Activated CD8-positive, alpha-beta memory T cell treated with anti-CD3 and anti-CD28 coated beads, Interleukin-2, amount 10 ng/mL, durations not matched to agents 7 days and 5 days (primary cell): ENCODE results near the gene MAML2. TPM values are rescaled to one million over a fixed set of nuclear protein-coding genes. Genes with fewer than 3 reads are reported as not detected.

Experiments
- ATAC-seq: fragments of 150-1000 bp; cut with Tn5 transposase; one replicate; pipeline ENCODE4 v1.10.0; 2021; ENCODE audit warnings: moderate library complexity
- CTCF ChIA-PET: fragments of 350-600 bp; sonication (Branson Sonifier 250); formaldehyde crosslinking; loops from one replicate; lab custom pipeline; 2021; ENCODE audit warnings: antibody characterized with exemption; lab: Charles Lee
- DNase-seq: peaks from one replicate; pipeline ENCODE4 v3.0.0-alpha.2; 2020
- H3K27ac Mint-ChIP-seq: one replicate; pipeline ENCODE4 v1.8.0; 2021; ENCODE audit warnings: mild to moderate bottlenecking, mixed read lengths
- H3K27me3 Mint-ChIP-seq: one replicate; pipeline ENCODE4 v1.8.0; 2021; ENCODE audit warnings: mixed read lengths
- H3K36me3 Mint-ChIP-seq: one replicate; pipeline ENCODE4 v1.8.0; 2021; ENCODE audit warnings: mild to moderate bottlenecking, mixed read lengths
- H3K4me1 Mint-ChIP-seq: one replicate; pipeline ENCODE4 v1.8.0; 2021; ENCODE audit warnings: mixed read lengths
- H3K4me3 Mint-ChIP-seq: one replicate; pipeline ENCODE4 v1.8.0; 2021; ENCODE audit warnings: mild to moderate bottlenecking, moderate library complexity, mixed read lengths
- H3K9me3 Mint-ChIP-seq: one replicate; pipeline ENCODE4 v1.8.0; 2022; ENCODE audit warnings: low read depth, mixed read lengths
- total RNA-seq, 2 experiments: library from RNA; stranded (reverse); gene quantifications; one replicate each; pipeline ENCODE4 v1.2.3, GENCODE V29; 2021

Gene MAML2
- total RNA-seq, 2 experiments from 2014 or later, result 12.7 to 14.5 TPM

- DNase-seq (no peak), ATAC-seq (peak; percentile 37)
- Mint-ChIP-seq H3K27me3 (no peaks in the 10 kb centered on the region), H3K9me3 (no peaks in the 10 kb centered on the region), H3K4me3 (no peak overlapping the region), H3K27ac (peak overlapping the region; percentile 34), H3K4me1 (peaks cover 50% of the 10 kb centered on the region), H3K36me3 (no peaks in the 10 kb centered on the region)
- CTCF ChIA-PET, result interaction anchor here (1.0 to 2.9 kb wide), 4 partner anchors 20 to 382 kb away, joined by 3 to 16 read pairs (median 3); partner anchors contain the start of gene MAML2
Measured at GRCh38 chr11:96012086-96012824, 330.7 kb downstream of the MAML2 start.

GRCh38 chr11:96010683-96011082, 332.3 kb downstream of the MAML2 start:
- no peaks in the 10 kb centered on the region for H3K9me3 Mint-ChIP-seq
- no peaks in the 10 kb centered on the region for H3K27me3 Mint-ChIP-seq
- no peak for DNase-seq
- no peak for ATAC-seq
- H3K4me3 Mint-ChIP-seq, result no peak overlapping the region
- H3K4me1 Mint-ChIP-seq, result peaks cover 42% of the 10 kb centered on the region
- CTCF ChIA-PET, result interaction anchor here (2.9 kb wide), 1 partner anchor 333 kb away, joined by 16 read pairs; the partner anchor contains the start of gene MAML2
- no peaks in the 10 kb centered on the region for H3K36me3 Mint-ChIP-seq
- H3K27ac Mint-ChIP-seq, result no peak overlapping the region

- DNase-seq (no peak), ATAC-seq (no peak)
- Mint-ChIP-seq H3K27ac (no peak overlapping the region), H3K36me3 (peaks cover 6% of the 10 kb centered on the region), H3K4me3 (no peak overlapping the region), H3K27me3 (no peaks in the 10 kb centered on the region), H3K9me3 (no peaks in the 10 kb centered on the region), H3K4me1 (peaks cover 17% of the 10 kb centered on the region)
- CTCF ChIA-PET, result interaction anchor here (0.7 kb wide), 1 partner anchor 46 kb away, joined by 3 read pairs; no protein-coding TSS in a partner anchor
Measured at GRCh38 chr11:96008161-96008720, 334.8 kb downstream of the MAML2 start.

GRCh38 chr11:96006037-96006436, 337.0 kb downstream of the MAML2 start:
- H3K36me3 Mint-ChIP-seq, result peaks cover 13% of the 10 kb centered on the region
- DNase-seq, result no peak
- no peak for ATAC-seq
- no peak overlapping the region for H3K4me3 Mint-ChIP-seq
- H3K4me1 Mint-ChIP-seq, result no peaks in the 10 kb centered on the region
- H3K9me3 Mint-ChIP-seq, result peaks cover 2% of the 10 kb centered on the region
- CTCF ChIA-PET, result no interaction called here
- no peaks in the 10 kb centered on the region for H3K27me3 Mint-ChIP-seq
- no peak overlapping the region for H3K27ac Mint-ChIP-seq

GRCh38 chr11:96004862-96005261, 338.1 kb downstream of the MAML2 start:
- H3K36me3 Mint-ChIP-seq, result peaks cover 14% of the 10 kb centered on the region
- peaks cover 7% of the 10 kb centered on the region for H3K4me1 Mint-ChIP-seq
- no peaks in the 10 kb centered on the region for H3K27me3 Mint-ChIP-seq
- DNase-seq, result no peak
- H3K9me3 Mint-ChIP-seq, result peaks cover 2% of the 10 kb centered on the region
- ATAC-seq, result no peak
- no peak overlapping the region for H3K4me3 Mint-ChIP-seq
- H3K27ac Mint-ChIP-seq, result no peak overlapping the region
- CTCF ChIA-PET, result no interaction called here

GRCh38 chr11:96002754-96003290, 340.2 kb downstream of the MAML2 start:
- CTCF ChIA-PET, result no interaction called here
- DNase-seq, result no peak
- Mint-ChIP-seq H3K4me3 (no peak overlapping the region), H3K4me1 (peaks cover 8% of the 10 kb centered on the region), H3K36me3 (peaks cover 14% of the 10 kb centered on the region), H3K27me3 (no peaks in the 10 kb centered on the region), H3K27ac (no peak overlapping the region), H3K9me3 (peaks cover 2% of the 10 kb centered on the region)
- ATAC-seq, result no peak

- no peak overlapping the region for H3K27ac Mint-ChIP-seq
- CTCF ChIA-PET, result no interaction called here
- ATAC-seq, result no peak
- H3K27me3 Mint-ChIP-seq, result no peaks in the 10 kb centered on the region
- peaks cover 14% of the 10 kb centered on the region for H3K36me3 Mint-ChIP-seq
- DNase-seq, result no peak
- peaks cover 8% of the 10 kb centered on the region for H3K4me1 Mint-ChIP-seq
- H3K4me3 Mint-ChIP-seq, result no peak overlapping the region
- H3K9me3 Mint-ChIP-seq, result peaks cover 2% of the 10 kb centered on the region
Measured at GRCh38 chr11:96002339-96002738, 340.7 kb downstream of the MAML2 start.

GRCh38 chr11:96001037-96001436, 342.0 kb downstream of the MAML2 start:
- ATAC-seq, result no peak

GRCh38 chr11:95999711-96000406, 343.1 kb downstream of the MAML2 start:
- CTCF ChIA-PET, result no interaction called here
- DNase-seq (no peak), ATAC-seq (no peak)
- Mint-ChIP-seq H3K9me3 (peaks cover 2% of the 10 kb centered on the region), H3K27me3 (no peaks in the 10 kb centered on the region), H3K27ac (no peak overlapping the region), H3K4me1 (peaks cover 8% of the 10 kb centered on the region), H3K36me3 (peaks cover 10% of the 10 kb centered on the region), H3K4me3 (no peak overlapping the region)

More at GRCh38 chr11:96001037-96001436, 342.0 kb downstream of the MAML2 start:
- CTCF ChIA-PET, result interaction anchor here (1.0 kb wide), 1 partner anchor 33 kb away, joined by 3 read pairs; no protein-coding TSS in a partner anchor
- Mint-ChIP-seq H3K4me1 (peaks cover 8% of the 10 kb centered on the region), H3K27me3 (no peaks in the 10 kb centered on the region), H3K9me3 (peaks cover 2% of the 10 kb centered on the region), H3K4me3 (no peak overlapping the region), H3K27ac (no peak overlapping the region), H3K36me3 (peaks cover 14% of the 10 kb centered on the region)
- no peak for DNase-seq

GRCh38 chr11:95996621-95997235, 346.3 kb downstream of the MAML2 start:
- Mint-ChIP-seq H3K27me3 (no peaks in the 10 kb centered on the region), H3K4me1 (peaks cover 8% of the 10 kb centered on the region), H3K27ac (no peak overlapping the region), H3K36me3 (peaks cover 2% of the 10 kb centered on the region), H3K4me3 (no peak overlapping the region), H3K9me3 (no peaks in the 10 kb centered on the region)
- CTCF ChIA-PET, result no interaction called here
- DNase-seq, result no peak
- ATAC-seq, result no peak

GRCh38 chr11:95994329-95994728, 348.7 kb downstream of the MAML2 start:
- H3K4me3 Mint-ChIP-seq, result no peak overlapping the region
- H3K9me3 Mint-ChIP-seq, result no peaks in the 10 kb centered on the region
- peaks cover 8% of the 10 kb centered on the region for H3K4me1 Mint-ChIP-seq
- no peak overlapping the region for H3K27ac Mint-ChIP-seq
- peaks cover 8% of the 10 kb centered on the region for H3K36me3 Mint-ChIP-seq
- DNase-seq (no peak), ATAC-seq (no peak)
- CTCF ChIA-PET, result no interaction called here
- H3K27me3 Mint-ChIP-seq, result no peaks in the 10 kb centered on the region

GRCh38 chr11:95993438-95994298, 349.3 kb downstream of the MAML2 start:
- ATAC-seq, result no peak
- CTCF ChIA-PET, result no interaction called here
- Mint-ChIP-seq H3K27ac (no peak overlapping the region), H3K9me3 (no peaks in the 10 kb centered on the region), H3K36me3 (peaks cover 8% of the 10 kb centered on the region), H3K4me3 (no peak overlapping the region), H3K27me3 (no peaks in the 10 kb centered on the region), H3K4me1 (peaks cover 8% of the 10 kb centered on the region)
- no peak for DNase-seq
